ENCODE results near the gene CTNNA1.

DNA sequence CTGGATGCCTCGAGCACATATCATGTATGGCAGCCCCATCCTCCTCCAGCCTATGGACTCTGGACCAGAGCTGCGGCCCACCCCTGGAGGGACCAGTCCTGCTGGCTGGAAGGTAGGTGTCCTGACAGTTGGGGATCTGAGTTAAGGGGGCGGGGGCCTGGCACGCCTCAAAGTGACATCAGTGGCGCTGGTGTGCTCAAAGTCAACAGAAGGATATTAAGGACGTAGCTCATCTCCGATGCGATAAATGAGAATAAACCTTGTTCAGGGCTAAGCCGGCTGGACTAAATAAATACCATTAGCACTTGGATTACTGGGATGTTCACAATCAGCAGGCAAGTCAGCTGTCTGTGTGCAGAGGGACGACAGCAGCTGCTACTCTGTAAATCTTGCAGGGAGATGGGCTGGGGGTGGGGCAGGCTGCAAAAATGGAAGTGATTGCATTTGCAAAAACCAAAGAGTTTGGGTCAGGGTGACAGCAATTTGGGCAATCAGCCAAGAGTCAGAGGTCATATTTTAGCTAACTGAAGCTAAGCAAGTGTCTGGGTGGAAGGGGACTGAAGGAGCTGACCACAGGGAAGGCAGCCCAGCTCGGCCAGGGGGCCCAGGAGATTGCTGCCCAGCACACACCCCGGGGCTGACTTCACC is 201.9 kb downstream of the CTNNA1 start:
- TF ChIP-seq, protein P1, sequence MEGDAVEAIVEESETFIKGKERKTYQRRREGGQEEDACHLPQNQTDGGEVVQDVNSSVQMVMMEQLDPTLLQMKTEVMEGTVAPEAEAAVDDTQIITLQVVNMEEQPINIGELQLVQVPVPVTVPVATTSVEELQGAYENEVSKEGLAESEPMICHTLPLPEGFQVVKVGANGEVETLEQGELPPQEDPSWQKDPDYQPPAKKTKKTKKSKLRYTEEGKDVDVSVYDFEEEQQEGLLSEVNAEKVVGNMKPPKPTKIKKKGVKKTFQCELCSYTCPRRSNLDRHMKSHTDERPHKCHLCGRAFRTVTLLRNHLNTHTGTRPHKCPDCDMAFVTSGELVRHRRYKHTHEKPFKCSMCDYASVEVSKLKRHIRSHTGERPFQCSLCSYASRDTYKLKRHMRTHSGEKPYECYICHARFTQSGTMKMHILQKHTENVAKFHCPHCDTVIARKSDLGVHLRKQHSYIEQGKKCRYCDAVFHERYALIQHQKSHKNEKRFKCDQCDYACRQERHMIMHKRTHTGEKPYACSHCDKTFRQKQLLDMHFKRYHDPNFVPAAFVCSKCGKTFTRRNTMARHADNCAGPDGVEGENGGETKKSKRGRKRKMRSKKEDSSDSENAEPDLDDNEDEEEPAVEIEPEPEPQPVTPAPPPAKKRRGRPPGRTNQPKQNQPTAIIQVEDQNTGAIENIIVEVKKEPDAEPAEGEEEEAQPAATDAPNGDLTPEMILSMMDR (IDR thresholded peaks at IDR 0.05; ENCODE audit: insufficient read depth, low read length, poor library complexity, severe bottlenecking): no peak
- no peak for TF ChIP-seq EZH2phosphoT487 (conservative IDR thresholded peaks at IDR 0.05; ENCODE audit: low read length)

All from SU-DHL-6 (cell line).